HG03521 (cell line): ENCODE results near the gene FRMD5.

Experiments
- ATAC-seq: cut with Tn5 transposase; IDR thresholded peaks from one replicate; pipeline ENCODE4 v1.9.1; 2021; ENCODE audit warnings: mild to moderate bottlenecking, moderate library complexity; ENCODE audit not compliant: unreplicated experiment

The FRMD5 gene

GRCh38 chr15:44096596-44096995 is 98.5 kb downstream of the FRMD5 start:
- no peak for ATAC-seq

- ATAC-seq, result no peak
Measured at GRCh38 chr15:44094781-44095180, 100.3 kb downstream of the FRMD5 start.

GRCh38 chr15:44093836-44094235 is 101.2 kb downstream of the FRMD5 start:
- no peak for ATAC-seq

GRCh38 chr15:44092221-44092620 is 102.8 kb downstream of the FRMD5 start:
- ATAC-seq, result no peak

- ATAC-seq, result no peak
Measured at GRCh38 chr15:44087578-44088465, 107.2 kb downstream of the FRMD5 start.

- ATAC-seq, result no peak
Measured at GRCh38 chr15:44084770-44085169, 110.3 kb downstream of the FRMD5 start.

GRCh38 chr15:44084171-44084570 is 110.9 kb downstream of the FRMD5 start:
- no peak for ATAC-seq

- no peak for ATAC-seq
Measured at GRCh38 chr15:44082558-44083157, 112.4 kb downstream of the FRMD5 start.

GRCh38 chr15:44081026-44082013 is 113.8 kb downstream of the FRMD5 start:
- no peak for ATAC-seq

GRCh38 chr15:44075535-44075934 is 119.5 kb downstream of the FRMD5 start:
- ATAC-seq, result no peak

GRCh38 chr15:44069489-44069888 is 125.6 kb downstream of the FRMD5 start:
- no peak for ATAC-seq

GRCh38 chr15:44068347-44068746 is 126.7 kb downstream of the FRMD5 start:
- ATAC-seq, result no peak

GRCh38 chr15:44066211-44066827 is 128.8 kb downstream of the FRMD5 start:
- ATAC-seq, result no peak

GRCh38 chr15:44064706-44065105 is 130.4 kb downstream of the FRMD5 start:
- no peak for ATAC-seq

- ATAC-seq, result no peak
Measured at GRCh38 chr15:44058126-44058525, 136.9 kb downstream of the FRMD5 start.

GRCh38 chr15:44045661-44046060 is 149.4 kb downstream of the FRMD5 start:
- ATAC-seq, result no peak

- ATAC-seq, result no peak
Measured at GRCh38 chr15:44045217-44045616, 149.9 kb downstream of the FRMD5 start.

GRCh38 chr15:44038755-44039191 is 156.3 kb downstream of the FRMD5 start:
- no peak for ATAC-seq

- no peak for ATAC-seq
Measured at GRCh38 chr15:44035781-44036699, 159.0 kb downstream of the FRMD5 start.
